ENCODE results near the gene FARSA. TPM values are rescaled to one million over a fixed set of nuclear protein-coding genes. Genes with fewer than 3 reads are reported as not detected.

FARSA gene
- total RNA-seq, 2 experiments from 2014 or later: 128 to 138 TPM

- peak; percentile 32 for DNase-seq
- TF ChIP-seq, protein P1, sequence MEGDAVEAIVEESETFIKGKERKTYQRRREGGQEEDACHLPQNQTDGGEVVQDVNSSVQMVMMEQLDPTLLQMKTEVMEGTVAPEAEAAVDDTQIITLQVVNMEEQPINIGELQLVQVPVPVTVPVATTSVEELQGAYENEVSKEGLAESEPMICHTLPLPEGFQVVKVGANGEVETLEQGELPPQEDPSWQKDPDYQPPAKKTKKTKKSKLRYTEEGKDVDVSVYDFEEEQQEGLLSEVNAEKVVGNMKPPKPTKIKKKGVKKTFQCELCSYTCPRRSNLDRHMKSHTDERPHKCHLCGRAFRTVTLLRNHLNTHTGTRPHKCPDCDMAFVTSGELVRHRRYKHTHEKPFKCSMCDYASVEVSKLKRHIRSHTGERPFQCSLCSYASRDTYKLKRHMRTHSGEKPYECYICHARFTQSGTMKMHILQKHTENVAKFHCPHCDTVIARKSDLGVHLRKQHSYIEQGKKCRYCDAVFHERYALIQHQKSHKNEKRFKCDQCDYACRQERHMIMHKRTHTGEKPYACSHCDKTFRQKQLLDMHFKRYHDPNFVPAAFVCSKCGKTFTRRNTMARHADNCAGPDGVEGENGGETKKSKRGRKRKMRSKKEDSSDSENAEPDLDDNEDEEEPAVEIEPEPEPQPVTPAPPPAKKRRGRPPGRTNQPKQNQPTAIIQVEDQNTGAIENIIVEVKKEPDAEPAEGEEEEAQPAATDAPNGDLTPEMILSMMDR (IDR thresholded peaks at IDR 0.05): no peak
- Mint-ChIP-seq H3K9me3 (peaks cover 7% of the 10 kb centered on the region), H3K4me1 (ENCODE audit: low read depth) (peaks cover 16% of the 10 kb centered on the region), H3K36me3 (ENCODE audit: low read depth) (peaks cover 6% of the 10 kb centered on the region), H3K27ac (peak overlapping the region; percentile 88), H3K27me3 (no peaks in the 10 kb centered on the region), H3K4me3 (peak overlapping the region; percentile 90)
- intact Hi-C loops (cut with micrococcal nuclease): loop anchor here (10.0 kb wide), 1 partner anchor 54 kb away; the partner anchor contains the start of genes CALR and FARSA
- POLR2A ChIA-PET: interaction anchor here (1.1 to 2.6 kb wide), 4 partner anchors 8 to 58 kb away, joined by 3 to 9 read pairs (median 4); partner anchors contain the start of gene CALR
- CTCF ChIA-PET: interaction anchor here (1.0 to 9.0 kb wide), 9 partner anchors 8 to 123 kb away, joined by 3 to 67 read pairs (median 6); no protein-coding TSS in a partner anchor
- no peak for ATAC-seq
Measured at GRCh38 chr19:12880551-12881171, 52.9 kb downstream of the FARSA start.

DNA sequence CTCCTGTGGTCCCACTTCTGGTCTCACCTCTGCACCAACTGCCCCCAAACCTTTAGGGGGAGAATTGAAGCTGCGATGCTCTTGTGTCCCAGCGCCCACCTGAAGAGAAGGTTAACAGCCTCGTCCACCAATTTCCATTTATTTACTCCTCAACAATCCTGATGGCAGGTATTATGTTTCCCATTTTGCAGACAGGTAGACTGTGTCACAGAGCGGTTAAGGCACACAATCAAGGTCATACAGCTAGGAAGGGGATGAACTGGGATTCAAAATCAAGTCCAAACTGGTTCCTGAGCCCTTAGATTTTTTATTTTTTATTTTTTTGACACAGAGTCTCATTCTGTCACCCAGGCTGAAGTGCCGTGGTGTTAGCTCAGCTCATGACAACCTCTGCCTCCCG is 58.4 kb downstream of the FARSA start:
- ATAC-seq: no peak
- H3K9me3 Mint-ChIP-seq: peaks cover 7% of the 10 kb centered on the region
- ChIA-PET POLR2A (interaction anchor here (1.3 to 1.4 kb wide), 2 partner anchors 10 to 261 kb away, joined by 3 to 7 read pairs; no protein-coding TSS in a partner anchor), CTCF (interaction anchor here (1.3 kb wide), 1 partner anchor 90 kb away, joined by 3 read pairs; no protein-coding TSS in a partner anchor)
- TF ChIP-seq, protein P1 (IDR thresholded peaks at IDR 0.05): no peak
- intact Hi-C loops (cut with micrococcal nuclease): no loop called here
- DNase-seq: no peak
- peaks cover 30% of the 10 kb centered on the region for H3K36me3 Mint-ChIP-seq (ENCODE audit: low read depth)
- H3K4me1 Mint-ChIP-seq (ENCODE audit: low read depth): peaks cover 9% of the 10 kb centered on the region
- H3K27me3 Mint-ChIP-seq: no peaks in the 10 kb centered on the region
- H3K27ac Mint-ChIP-seq: no peak overlapping the region
- no peak overlapping the region for H3K4me3 Mint-ChIP-seq

- Mint-ChIP-seq H3K27ac (no peak overlapping the region), H3K36me3 (ENCODE audit: low read depth) (peaks cover 30% of the 10 kb centered on the region), H3K4me3 (no peak overlapping the region), H3K9me3 (peaks cover 7% of the 10 kb centered on the region), H3K27me3 (no peaks in the 10 kb centered on the region), H3K4me1 (ENCODE audit: low read depth) (peaks cover 7% of the 10 kb centered on the region)
- ChIA-PET CTCF (interaction anchor here (1.2 to 2.4 kb wide), 3 partner anchors 11 to 187 kb away, joined by 3 to 12 read pairs (median 7); no protein-coding TSS in a partner anchor), POLR2A (interaction anchor here (1.0 to 1.9 kb wide), 6 partner anchors 8 to 260 kb away, joined by 3 to 9 read pairs (median 3); partner anchors contain the start of genes DNASE2, GCDH and GET3)
- TF ChIP-seq, protein P1 (IDR thresholded peaks at IDR 0.05): no peak
- ATAC-seq: no peak
- DNase-seq: no peak
- intact Hi-C loops (cut with micrococcal nuclease): no loop called here
Measured at GRCh38 chr19:12873891-12874745, 59.4 kb downstream of the FARSA start.

DNA sequence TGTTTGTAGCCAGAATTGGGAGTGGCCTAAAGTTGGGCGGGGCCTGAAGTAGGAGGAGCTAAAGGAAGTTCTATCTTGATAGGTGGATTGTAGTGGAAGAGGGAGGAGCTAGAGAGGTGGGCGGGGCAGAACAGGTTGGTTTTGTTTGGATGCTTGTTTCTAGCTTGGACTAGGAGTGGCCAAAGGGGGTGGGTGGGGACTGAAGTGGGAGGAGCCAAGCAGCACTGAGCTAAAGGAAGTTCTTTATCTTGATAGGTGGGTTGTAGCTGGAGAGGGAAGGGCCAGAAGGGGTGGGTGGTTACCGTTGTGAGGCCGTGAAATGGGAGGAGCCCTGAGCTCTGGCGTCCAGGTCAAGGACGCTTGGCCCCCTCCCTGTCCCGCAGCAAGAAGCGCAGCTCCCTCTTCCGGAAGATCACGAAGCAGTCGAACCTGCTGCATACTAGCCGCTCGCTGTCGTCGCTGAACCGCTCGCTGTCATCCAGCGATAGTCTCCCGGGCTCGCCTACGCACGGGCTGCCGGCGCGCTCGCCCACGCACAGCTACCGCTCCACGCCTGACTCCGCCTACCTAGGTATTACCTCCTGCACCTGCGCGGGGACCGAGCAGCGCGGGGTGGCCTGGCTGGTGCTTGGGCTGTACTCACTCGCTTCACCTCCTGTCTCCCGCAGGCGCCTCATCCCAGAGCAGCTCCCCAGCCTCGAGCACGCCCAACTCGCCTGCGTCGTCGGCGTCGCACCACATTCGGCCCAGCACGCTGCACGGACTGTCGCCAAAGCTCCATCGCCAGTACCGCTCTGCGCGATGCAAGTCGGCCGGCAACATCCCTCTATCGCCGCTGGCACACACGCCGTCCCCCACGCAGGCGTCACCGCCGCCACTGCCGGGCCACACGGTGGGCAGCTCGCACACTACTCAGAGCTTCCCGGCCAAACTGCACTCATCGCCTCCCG is 60.3 kb downstream of the FARSA start:
- ATAC-seq (peak; percentile 86), DNase-seq (peak; percentile 88)
- Mint-ChIP-seq H3K27ac (no peak overlapping the region), H3K4me1 (ENCODE audit: low read depth) (peaks cover 7% of the 10 kb centered on the region), H3K36me3 (ENCODE audit: low read depth) (peaks cover 25% of the 10 kb centered on the region), H3K9me3 (peaks cover 7% of the 10 kb centered on the region), H3K4me3 (peak overlapping the region; percentile 35), H3K27me3 (no peaks in the 10 kb centered on the region)
- CTCF ChIA-PET: interaction anchor here (0.9 to 2.4 kb wide), 9 partner anchors 8 to 188 kb away, joined by 3 to 12 read pairs (median 5); partner anchors contain the start of gene DNASE2
- TF ChIP-seq, protein P1 (IDR thresholded peaks at IDR 0.05): no peak
- intact Hi-C loops (cut with micrococcal nuclease): no loop called here
- POLR2A ChIA-PET: interaction anchor here (0.5 to 1.9 kb wide), 10 partner anchors 9 to 1836 kb away, joined by 3 to 9 read pairs (median 3); partner anchors contain the start of genes DNASE2, GCDH, GET3 and JUNB

Small RNA genes lying within 50 kb of the gene (microRNA-seq; reads per million reads assigned to microRNA genes)
- gene MIR5695 (ENCODE audit: borderline microRNAs expressed, borderline replicate concordance) (not detected), gene MIR6515 (ENCODE audit: borderline microRNAs expressed, borderline replicate concordance) (2.1 reads per million)

Other genes with a start within 250 kb of the FARSA start
- not detected for gene GNG14, start 245.7 kb downstream of the FARSA start, total RNA-seq
- 10 to 100 TPM in 1 of 2 experiments, 1 to 10 TPM in 1; 9.9 to 10.8 TPM for gene FBXW9, start 237.1 kb downstream of the FARSA start, total RNA-seq
- gene TNPO2, start 209.8 kb downstream of the FARSA start, total RNA-seq: 10 to 100 TPM; 90.7 to 94.5 TPM
- 100 to 1,000 TPM; 154 to 169 TPM for gene TRIR, start 199.0 kb downstream of the FARSA start, total RNA-seq
- 10 to 100 TPM; 50.7 to 52.2 TPM for gene GET3, start 196.2 kb downstream of the FARSA start, total RNA-seq
- gene BEST2, start 181.9 kb downstream of the FARSA start, total RNA-seq: not detected
- gene HOOK2, start 158.2 kb downstream of the FARSA start, total RNA-seq: 10 to 100 TPM; 17.3 to 18.4 TPM
- 100 to 1,000 TPM; 292 to 299 TPM for gene JUNB, start 142.2 kb downstream of the FARSA start, total RNA-seq
- gene PRDX2, start 131.9 kb downstream of the FARSA start, total RNA-seq: 100 to 1,000 TPM; 251 to 262 TPM
- 10 to 100 TPM; 31.1 to 36.2 TPM for gene THSD8, start 131.6 kb downstream of the FARSA start, total RNA-seq
- gene RNASEH2A, start 127.1 kb downstream of the FARSA start, total RNA-seq: 10 to 100 TPM; 40.3 to 44.1 TPM
- not detected for gene RTBDN, start 99.1 kb downstream of the FARSA start, total RNA-seq
- gene MAST1, start 95.2 kb downstream of the FARSA start, total RNA-seq: 1 to 10 TPM; 2.4 to 3.0 TPM
- gene DNASE2, start 52.3 kb downstream of the FARSA start, total RNA-seq: 10 to 100 TPM; 22.3 to 26.1 TPM
- gene KLF1, start 46.5 kb downstream of the FARSA start, total RNA-seq: under 1 TPM; 0.32 to 0.38 TPM
- 10 to 100 TPM; 37.5 to 43.8 TPM for gene GCDH, start 42.6 kb downstream of the FARSA start, total RNA-seq
- 1 to 10 TPM; 3.0 to 4.4 TPM for gene SYCE2, start 14.4 kb downstream of the FARSA start, total RNA-seq
- gene CALR, start 4.9 kb upstream of the FARSA start, total RNA-seq: 100 to 1,000 TPM; 535 to 563 TPM
- 100 to 1,000 TPM; 189 to 190 TPM for gene RAD23A, start 12.2 kb upstream of the FARSA start, total RNA-seq
- gene GADD45GIP1, start 23.5 kb upstream of the FARSA start, total RNA-seq: 10 to 100 TPM; 32.6 to 36.0 TPM
- gene DAND5, start 35.9 kb upstream of the FARSA start, total RNA-seq: not detected
- 1 to 10 TPM; 4.7 to 5.0 TPM for gene NFIX, start 61.8 kb upstream of the FARSA start, total RNA-seq
- 1 to 10 TPM; 3.9 to 4.8 TPM for gene LYL1, start 169.1 kb upstream of the FARSA start, total RNA-seq
- gene TRMT1, start 183.0 kb upstream of the FARSA start, total RNA-seq: 10 to 100 TPM; 85.0 to 95.7 TPM
- gene NACC1, start 184.6 kb upstream of the FARSA start, total RNA-seq: 10 to 100 TPM; 73.8 to 87.5 TPM
- 10 to 100 TPM; 66.8 to 72.4 TPM for gene STX10, start 216.7 kb upstream of the FARSA start, total RNA-seq
- 100 to 1,000 TPM; 120 to 122 TPM for gene IER2, start 216.7 kb upstream of the FARSA start, total RNA-seq